HEK293 (cell line): ENCODE data around the gene TP53BP2.
A peak's percentile ranks its signal among the peaks of the same experiment; 100 is the strongest.
"Not testable (repeated sequence)": the region's sequence is repeated elsewhere in the genome, so short reads cannot be mapped to it uniquely, and the experiment has no call there.

Experiments
- CTCF ChIA-PET: fragments of 350-600 bp; formaldehyde crosslinking; extraction: SDS; loops from one replicate; lab custom pipeline; 2021; ENCODE audit warnings: antibody characterized with exemption; lab: Yijun Ruan, JAX
- POLR2A ChIA-PET: fragments of 300-600 bp; formaldehyde crosslinking; extraction: SDS; loops from one replicate; lab custom pipeline; 2020; ENCODE audit warnings: antibody characterized with exemption, inconsistent platforms; lab: Yijun Ruan, JAX
- H3K27ac ChIP-seq: fragments of 200-500 bp; sonication (Bioruptor generic); 2 replicates; pipeline ENCODE4 v1.5.1; 2014; ENCODE audit warnings: low read depth, low read length, control low read depth, inconsistent platforms; ENCODE audit errors: extremely low read depth
- H3K36me3 ChIP-seq, 2 experiments: fragments of 200-500 bp in 1 of 2; sonication (Bioruptor generic) in 1 of 2; 1 replicate in 1 of 2; 2 replicates in 1 of 2; pipeline ENCODE4 v1.5.1; 2014 to 2017; ENCODE audit warnings: inconsistent platforms in 2 of 2, low read length in 2 of 2; ENCODE audit not compliant: control insufficient read depth in 2 of 2, insufficient read depth in 1 of 2
- H3K4me1 ChIP-seq: fragments of 200-500 bp; sonication (Bioruptor generic); 2 replicates; pipeline ENCODE4 v1.5.1; 2014; ENCODE audit warnings: mild to moderate bottlenecking, low read length, inconsistent platforms; ENCODE audit not compliant: control insufficient read depth, insufficient read depth
- H3K4me3 ChIP-seq: 2 replicates; pipeline ENCODE4 v1.5.1; 2011; ENCODE audit warnings: low read depth, mild to moderate bottlenecking, control low read depth, low read length, moderate library complexity
- H3K9me3 ChIP-seq: fragments of 200-500 bp; sonication (Bioruptor generic); 2 replicates; pipeline ENCODE4 v1.5.1; 2014; ENCODE audit warnings: low read depth, low read length, inconsistent platforms; ENCODE audit not compliant: control insufficient read depth, insufficient read depth
- GLIS1 ChIP-seq: fragments of 450-650 bp; formaldehyde crosslinking; IDR thresholded peaks from 2 replicates; pipeline ENCODE4 v1.5.1; 2016; ENCODE audit warnings: missing biosample characterization, missing genetic modification characterization
- PRDM10 ChIP-seq: fragments of 450-650 bp; formaldehyde crosslinking; IDR thresholded peaks from 2 replicates; pipeline ENCODE4 v1.5.1; 2016; ENCODE audit warnings: missing biosample characterization, missing genetic modification characterization
- PRDM4 ChIP-seq: fragments of 450-650 bp; formaldehyde crosslinking; IDR thresholded peaks from 2 replicates; pipeline ENCODE4 v1.5.1; 2017; ENCODE audit warnings: missing biosample characterization, missing genetic modification characterization
- SCRT2 ChIP-seq: fragments of 450-650 bp; formaldehyde crosslinking; IDR thresholded peaks from 2 replicates; pipeline ENCODE4 v1.5.1; 2016; ENCODE audit warnings: missing biosample characterization, missing genetic modification characterization
- ZBTB48 ChIP-seq: fragments of 450-650 bp; formaldehyde crosslinking; IDR thresholded peaks from 2 replicates; pipeline ENCODE4 v1.5.1; 2016; ENCODE audit warnings: missing biosample characterization, missing genetic modification characterization
- ZFHX2 ChIP-seq: fragments of 450-650 bp; formaldehyde crosslinking; conservative IDR thresholded peaks from 2 replicates; pipeline ENCODE4 v1.5.1; 2016; ENCODE audit warnings: missing biosample characterization, missing genetic modification characterization
- ZIC2 ChIP-seq: fragments of 450-650 bp; formaldehyde crosslinking; IDR thresholded peaks from 2 replicates; pipeline ENCODE4 v1.5.1; 2016; ENCODE audit warnings: missing biosample characterization, missing genetic modification characterization
- ZNF121 ChIP-seq: fragments of 450-650 bp; formaldehyde crosslinking; IDR thresholded peaks from 2 replicates; pipeline ENCODE4 v1.5.1; 2016; ENCODE audit warnings: missing biosample characterization, missing genetic modification characterization
- ZNF423 ChIP-seq: fragments of 450-650 bp; formaldehyde crosslinking; IDR thresholded peaks from 2 replicates; pipeline ENCODE4 v1.5.1; 2016; ENCODE audit warnings: missing biosample characterization, missing genetic modification characterization
- ZNF544 ChIP-seq: fragments of 450-650 bp; formaldehyde crosslinking; IDR thresholded peaks from 2 replicates; pipeline ENCODE4 v1.5.0; 2017; ENCODE audit warnings: missing biosample characterization, missing genetic modification characterization
- ZNF549 ChIP-seq: fragments of 450-650 bp; IDR thresholded peaks from 2 replicates; pipeline ENCODE4 v1.5.1; 2018; ENCODE audit warnings: missing biosample characterization, missing genetic modification characterization, mild to moderate bottlenecking, inconsistent platforms, moderate library complexity
- ZNF558 ChIP-seq: fragments of 450-650 bp; formaldehyde crosslinking; IDR thresholded peaks from 2 replicates; pipeline ENCODE4 v1.5.1; 2016; ENCODE audit warnings: missing biosample characterization, missing genetic modification characterization
- ZNF777 ChIP-seq: fragments of 450-650 bp; formaldehyde crosslinking; IDR thresholded peaks from 2 replicates; pipeline ENCODE4 v1.5.1; 2017; ENCODE audit warnings: missing biosample characterization, missing genetic modification characterization, borderline replicate concordance
- ZNF830 ChIP-seq: fragments of 450-650 bp; IDR thresholded peaks from 2 replicates; pipeline ENCODE4 v1.5.0; 2018; ENCODE audit warnings: missing biosample characterization, missing genetic modification characterization, low read depth, mild to moderate bottlenecking, moderate library complexity

Gene TP53BP2

DNA sequence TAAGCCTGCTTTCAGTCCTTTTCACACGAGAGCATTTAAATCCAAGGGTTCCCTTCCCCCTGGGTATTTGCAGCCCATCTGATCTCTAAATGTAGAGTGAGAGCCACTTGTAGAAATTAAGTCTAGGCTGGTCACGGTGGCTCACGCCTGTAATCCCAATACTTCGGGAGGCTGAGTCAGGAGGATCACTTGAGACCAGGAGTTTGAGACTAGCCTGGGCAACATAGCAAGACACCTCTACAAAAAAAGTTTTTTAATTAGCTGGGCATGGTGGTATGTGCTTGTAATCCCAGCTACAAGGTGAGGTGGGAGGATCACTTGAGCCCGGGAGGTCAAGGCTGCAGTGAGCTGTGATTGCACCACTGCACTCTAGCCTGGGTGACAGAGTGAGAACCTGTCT is 109.1 kb downstream of the TP53BP2 start:
- H3K4me1 ChIP-seq: peaks cover 40% of the 10 kb centered on the region
- CTCF ChIA-PET: interaction anchor here (0.7 to 5.9 kb wide), 2 partner anchors 14 to 23 kb away, joined by 3 to 37 read pairs; no protein-coding TSS in a partner anchor
- H3K4me3 ChIP-seq, H3K36me3 ChIP-seq, H3K27ac ChIP-seq, H3K9me3 ChIP-seq, POLR2A ChIA-PET: not testable (repeated sequence)
- TF ChIP-seq ZNF121: peak; percentile 97

DNA sequence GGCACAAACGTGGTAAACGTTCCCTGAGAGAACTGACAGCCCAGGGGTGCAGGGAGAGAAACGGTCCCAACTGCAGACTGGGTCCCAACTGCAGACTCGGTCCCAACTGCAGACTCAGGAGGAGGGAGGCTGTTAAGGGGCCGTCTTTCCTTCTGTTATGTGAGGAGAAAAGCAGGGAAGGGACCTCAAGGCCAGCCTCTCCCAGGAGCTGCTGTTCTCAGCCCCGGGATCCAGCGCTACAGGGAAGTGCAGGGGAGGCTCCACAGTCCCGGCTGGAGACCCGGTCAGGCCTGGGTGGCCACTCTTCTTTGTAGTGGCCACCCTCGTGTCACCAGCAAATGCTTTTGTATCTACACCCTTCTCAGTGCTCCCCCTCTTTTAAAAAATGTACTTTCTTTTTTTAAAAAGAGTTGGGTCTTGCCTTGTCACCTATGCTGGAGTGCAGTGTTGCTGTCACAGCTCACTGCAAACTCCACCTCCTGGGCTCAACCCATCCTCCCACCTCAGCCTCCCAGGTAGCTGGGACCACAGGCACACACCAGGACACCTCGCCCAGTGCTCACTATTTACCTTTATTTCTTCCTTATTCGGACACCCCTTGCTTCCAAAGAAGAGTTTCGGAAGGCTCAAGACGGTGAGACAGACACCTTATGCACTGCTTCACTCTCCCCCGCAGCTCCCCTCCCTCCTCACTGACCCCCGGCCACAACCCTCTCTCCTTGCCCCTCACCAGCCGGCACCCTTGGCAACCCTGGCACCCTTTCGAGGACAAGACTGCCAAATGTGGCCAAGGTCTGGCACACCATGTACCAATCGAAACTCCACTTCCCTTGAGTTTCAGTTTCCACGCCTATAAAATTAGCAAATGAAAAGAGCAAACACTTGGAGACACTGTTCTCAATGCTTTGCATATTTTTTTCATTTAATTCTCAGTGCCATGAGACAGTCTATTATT is 111.6 kb downstream of the TP53BP2 start:
- H3K9me3 ChIP-seq: no peaks in the 10 kb centered on the region
- H3K4me3 ChIP-seq: no peak overlapping the region
- H3K4me1 ChIP-seq: peaks cover 48% of the 10 kb centered on the region
- ChIA-PET POLR2A (no interaction called here), CTCF (interaction anchor here (4.6 kb wide), 1 partner anchor 15 kb away, joined by 23 read pairs; no protein-coding TSS in a partner anchor)
- H3K27ac ChIP-seq: no peak overlapping the region
- TF ChIP-seq ZBTB48 (tag by site-specific recombination) (peak; percentile 62; the same call in 1 of the 2 replicates), PRDM4 (tag by site-specific recombination) (0 out of 2 replicates have a peak, but pooled peaks have one; percentile 31), ZNF830 (tag by site-specific recombination) (no peak), ZNF549 (no peak), GLIS1 (tag by site-specific recombination) (peak; percentile 18; the same call in 1 of the 2 replicates), ZNF423 (tag by site-specific recombination) (0 out of 2 replicates have a peak, but pooled peaks have one; percentile 29)
- peaks cover 0 to 8% of the 10 kb centered on the region in 2 experiments; a peak in 1 of 3 replicates for H3K36me3 ChIP-seq

DNA sequence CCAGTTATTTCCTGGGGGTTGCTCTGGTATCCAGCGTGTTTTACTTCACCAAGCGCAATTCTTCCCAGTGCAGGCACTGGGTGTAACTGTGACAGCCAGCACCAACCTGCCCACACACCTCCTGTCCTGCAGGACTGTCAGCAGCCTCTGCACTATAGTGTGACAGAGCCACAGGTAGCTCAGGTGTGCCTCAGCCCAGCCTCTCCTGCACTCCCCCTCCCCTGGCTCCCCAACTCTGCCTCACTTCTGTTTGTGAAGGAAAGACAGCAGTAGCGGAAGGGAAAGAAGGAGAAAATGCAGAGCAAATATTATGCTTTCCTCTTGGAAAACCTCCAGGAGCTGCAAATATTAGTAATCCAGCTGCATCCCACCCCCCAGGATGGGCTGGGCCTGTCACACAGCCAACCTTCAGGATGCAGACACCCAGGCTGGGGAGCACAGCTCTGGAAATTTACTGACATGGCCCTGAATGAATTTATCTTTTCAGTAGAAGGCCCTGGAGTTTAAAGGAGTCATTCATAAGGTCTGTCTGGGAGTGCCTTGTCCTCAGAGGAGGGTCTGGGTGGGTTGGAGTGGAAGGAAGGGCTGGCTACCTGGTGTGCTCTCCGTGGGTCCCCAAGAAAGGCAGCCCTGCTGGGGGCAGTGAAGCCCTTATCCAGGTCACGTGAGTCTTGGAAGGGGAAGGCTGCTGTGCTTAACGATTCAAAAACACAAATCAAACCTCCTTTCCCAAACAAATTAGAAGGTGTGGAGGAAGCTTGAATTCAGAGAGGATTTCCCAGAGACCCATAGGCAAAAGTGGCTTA is 112.6 kb downstream of the TP53BP2 start:
- ChIA-PET CTCF (interaction anchor here (4.6 kb wide), 1 partner anchor 16 kb away, joined by 23 read pairs; no protein-coding TSS in a partner anchor), POLR2A (interaction anchor here (1.0 kb wide), 1 partner anchor 13 kb away, joined by 3 read pairs; no protein-coding TSS in a partner anchor)
- peaks cover 40% of the 10 kb centered on the region for H3K4me1 ChIP-seq
- H3K4me3 ChIP-seq: no peak overlapping the region
- peaks cover 0 to 14% of the 10 kb centered on the region in 2 experiments; a peak in 1 of 3 replicates for H3K36me3 ChIP-seq
- no peaks in the 10 kb centered on the region for H3K9me3 ChIP-seq
- H3K27ac ChIP-seq: no peak overlapping the region
- TF ChIP-seq SCRT2 (tag by site-specific recombination): peak; percentile 60
- peak; percentile 80 for TF ChIP-seq ZIC2 (tag by site-specific recombination)
- TF ChIP-seq ZNF544: no peak
- TF ChIP-seq GLIS1 (tag by site-specific recombination): peak; percentile 98
- no peak for TF ChIP-seq ZNF558
- TF ChIP-seq ZNF777 (tag by site-specific recombination): no peak
- TF ChIP-seq ZFHX2 (tag by site-specific recombination): peak; percentile 32
- TF ChIP-seq PRDM10 (tag by site-specific recombination): peak; percentile 76
